ENCODE measurements around the gene CYP27C1. TPM values are rescaled to one million over a fixed set of nuclear protein-coding genes. Genes with fewer than 3 reads are reported as not detected.
"Not testable (repeated sequence)": the region's sequence is repeated elsewhere in the genome, so short reads cannot be mapped to it uniquely, and the experiment has no call there.

The CYP27C1 gene
- total RNA-seq, 4 donors from 2014 or later: 0.95 to 4.6 (median 1.6) TPM

GRCh38 chr2:127256381-127256780 lies 36.3 kb upstream of the CYP27C1 start:
- H3K27me3 ChIP-seq: no peaks in the 10 kb centered on the region
- H3K4me1 ChIP-seq: no peaks in the 10 kb centered on the region
- H3K9me3 ChIP-seq: no peaks in the 10 kb centered on the region
- intact Hi-C loops (cut with DNase I): no loop called here
- no peak overlapping the region for H3K27ac ChIP-seq
- H3K36me3 ChIP-seq: peaks cover 7 to 58% (median 10%) of the 10 kb centered on the region in 3 donors
- WGBS, 2 donors: 68 to 90% methylated on average over 2 to 3 of the region's 3 CpGs
- DNase-seq: no peak
- TF ChIP-seq CTCF (IDR thresholded peaks at IDR 0.05) (no peak), POLR2A (IDR thresholded peaks at IDR 0.05) (no peak)
- H3K4me3 ChIP-seq: no peak overlapping the region

GRCh38 chr2:127255721-127256120 lies 35.6 kb upstream of the CYP27C1 start:
- Histone ChIP-seq H3K4me3 (no peak overlapping the region), H3K4me1 (no peaks in the 10 kb centered on the region), H3K36me3 (peaks cover 7 to 52% (median 10%) of the 10 kb centered on the region in 3 donors), H3K27ac (no peak overlapping the region), H3K27me3 (no peaks in the 10 kb centered on the region), H3K9me3 (no peaks in the 10 kb centered on the region)
- 98 to 100% methylated on average over 5 to 6 of the region's 6 CpGs for WGBS, 2 donors
- no peak for DNase-seq
- intact Hi-C loops (cut with DNase I): no loop called here
- TF ChIP-seq POLR2A (IDR thresholded peaks at IDR 0.05): no peak
- no peak for TF ChIP-seq CTCF (IDR thresholded peaks at IDR 0.05)

GRCh38 chr2:127255146-127255545 lies 35.0 kb upstream of the CYP27C1 start:
- H3K4me1 ChIP-seq: no peaks in the 10 kb centered on the region
- H3K9me3 ChIP-seq: no peaks in the 10 kb centered on the region
- TF ChIP-seq POLR2A (IDR thresholded peaks at IDR 0.05): no peak
- H3K4me3 ChIP-seq: no peak overlapping the region
- DNase-seq: no peak
- H3K27me3 ChIP-seq: no peaks in the 10 kb centered on the region
- intact Hi-C loops (cut with DNase I): no loop called here
- H3K36me3 ChIP-seq: peaks cover 7 to 46% (median 10%) of the 10 kb centered on the region in 3 donors
- no peak overlapping the region for H3K27ac ChIP-seq
- WGBS, 2 donors: 66 to 74% methylated on average over 2 of the region's 2 CpGs

- H3K4me1 ChIP-seq: no peaks in the 10 kb centered on the region
- H3K27ac ChIP-seq: no peak overlapping the region
- no peak for DNase-seq
- intact Hi-C loops (cut with DNase I): no loop called here
- peaks cover 7 to 39% (median 10%) of the 10 kb centered on the region in 3 donors for H3K36me3 ChIP-seq
- WGBS, 2 donors: 67 to 73% methylated on average over 7 of the region's 7 CpGs
- H3K4me3 ChIP-seq: no peak overlapping the region
- no peaks in the 10 kb centered on the region for H3K27me3 ChIP-seq
- no peaks in the 10 kb centered on the region for H3K9me3 ChIP-seq
- no peak for TF ChIP-seq CTCF (IDR thresholded peaks at IDR 0.05)
- no peak for TF ChIP-seq POLR2A (IDR thresholded peaks at IDR 0.05)
Measured at GRCh38 chr2:127254386-127254981, 34.4 kb upstream of the CYP27C1 start.

- H3K4me3 ChIP-seq; H3K27ac ChIP-seq; H3K36me3 ChIP-seq; intact Hi-C loops (cut with DNase I); H3K4me1 ChIP-seq; DNase-seq; H3K9me3 ChIP-seq; H3K27me3 ChIP-seq: not testable (repeated sequence)
- WGBS, 2 donors: 29 to 49% methylated on average over 2 of the region's 2 CpGs
Measured at GRCh38 chr2:127241184-127241583, 21.1 kb upstream of the CYP27C1 start.

GRCh38 chr2:127239395-127239794 lies 19.3 kb upstream of the CYP27C1 start:
- Histone ChIP-seq H3K36me3 (no peaks in the 10 kb centered on the region), H3K27ac (no peak overlapping the region), H3K9me3 (peaks cover 0 to 4% (median 4%) of the 10 kb centered on the region in 3 donors), H3K27me3 (no peaks in the 10 kb centered on the region), H3K4me1 (no peaks in the 10 kb centered on the region), H3K4me3 (no peak overlapping the region)
- no peak for DNase-seq
- WGBS, 2 donors: 100% methylated on average over 1 of the region's 1 CpG
- intact Hi-C loops (cut with DNase I): no loop called here
- TF ChIP-seq POLR2A (IDR thresholded peaks at IDR 0.05): no peak
- no peak for TF ChIP-seq CTCF (IDR thresholded peaks at IDR 0.05)

- H3K27me3 ChIP-seq; H3K36me3 ChIP-seq; DNase-seq; H3K4me1 ChIP-seq; intact Hi-C loops (cut with DNase I); H3K4me3 ChIP-seq; H3K9me3 ChIP-seq; H3K27ac ChIP-seq: not testable (repeated sequence)
- 63 to 78% methylated on average over 2 of the region's 2 CpGs for WGBS, 2 donors
Measured at GRCh38 chr2:127237768-127238167, 17.7 kb upstream of the CYP27C1 start.
